Activated CD4-positive, alpha-beta T cell treated with anti-CD3 and anti-CD28 coated beads, Interleukin-2, amount 10 ng/mL, durations not matched to agents 24 days and 14 days (primary cell): Measurements from ENCODE around the gene PLEKHD1. TPM values are rescaled to one million over a fixed set of nuclear protein-coding genes. Genes with fewer than 3 reads are reported as not detected.
"Not testable (repeated sequence)": the region's sequence is repeated elsewhere in the genome, so short reads cannot be mapped to it uniquely, and the experiment has no call there.

ENCODE experiments used
- DNase-seq: peaks from one replicate; pipeline ENCODE4 v3.0.0; 2022
- H3K27ac Mint-ChIP-seq: one replicate; pipeline ENCODE4 v1.8.0; 2022; ENCODE audit warnings: mild to moderate bottlenecking, mixed read lengths
- H3K27me3 Mint-ChIP-seq: one replicate; pipeline ENCODE4 v1.8.0; 2022; ENCODE audit warnings: mixed read lengths
- H3K36me3 Mint-ChIP-seq: one replicate; pipeline ENCODE4 v1.8.0; 2022; ENCODE audit warnings: low read depth, mild to moderate bottlenecking, mixed read lengths
- H3K4me1 Mint-ChIP-seq: one replicate; pipeline ENCODE4 v1.8.0; 2021; ENCODE audit warnings: mixed read lengths
- H3K4me3 Mint-ChIP-seq: one replicate; pipeline ENCODE4 v1.8.0; 2022; ENCODE audit warnings: mild to moderate bottlenecking, moderate library complexity, mixed read lengths
- H3K9me3 Mint-ChIP-seq: one replicate; pipeline ENCODE4 v1.8.0; 2021; ENCODE audit warnings: mixed read lengths
- intact Hi-C: fragments of 100-400 bp; cut with micrococcal nuclease; formaldehyde crosslinking; loops from one replicate; pipeline ENCODE4 v1.15.1; 2023
- total RNA-seq: library from RNA; stranded (reverse); gene quantifications from 2 replicates; pipeline ENCODE4 v1.2.3, GENCODE V29; 2022

Gene PLEKHD1
- total RNA-seq, 1 donor from 2014 or later: 0.12 TPM

DNA sequence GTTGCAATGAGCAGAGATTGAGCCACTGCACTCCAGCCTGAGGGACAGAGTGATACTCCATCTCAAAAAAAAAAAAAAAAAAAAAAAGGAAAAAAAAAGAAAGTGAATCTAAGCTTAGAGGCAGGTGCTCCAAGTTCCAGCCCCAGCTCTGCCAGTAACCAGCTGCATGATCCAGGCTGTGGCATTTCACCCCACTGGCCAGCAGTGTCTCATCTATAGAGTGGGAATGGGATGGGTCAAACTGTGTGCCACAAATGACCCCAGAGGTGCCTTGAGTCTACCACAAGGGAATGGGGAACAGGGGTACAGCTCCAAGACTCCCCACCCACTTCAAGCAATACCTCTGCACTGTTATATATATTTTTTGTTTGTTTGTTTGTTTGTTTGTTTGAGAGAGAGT, 5.0 kb downstream of the PLEKHD1 start:
- H3K9me3 Mint-ChIP-seq: no peaks in the 10 kb centered on the region
- H3K4me3 Mint-ChIP-seq: no peak overlapping the region
- intact Hi-C loops: no loop called here
- no peaks in the 10 kb centered on the region for H3K36me3 Mint-ChIP-seq
- peaks cover 44% of the 10 kb centered on the region for H3K27me3 Mint-ChIP-seq
- no peaks in the 10 kb centered on the region for H3K4me1 Mint-ChIP-seq
- DNase-seq: no peak
- no peak overlapping the region for H3K27ac Mint-ChIP-seq

DNA sequence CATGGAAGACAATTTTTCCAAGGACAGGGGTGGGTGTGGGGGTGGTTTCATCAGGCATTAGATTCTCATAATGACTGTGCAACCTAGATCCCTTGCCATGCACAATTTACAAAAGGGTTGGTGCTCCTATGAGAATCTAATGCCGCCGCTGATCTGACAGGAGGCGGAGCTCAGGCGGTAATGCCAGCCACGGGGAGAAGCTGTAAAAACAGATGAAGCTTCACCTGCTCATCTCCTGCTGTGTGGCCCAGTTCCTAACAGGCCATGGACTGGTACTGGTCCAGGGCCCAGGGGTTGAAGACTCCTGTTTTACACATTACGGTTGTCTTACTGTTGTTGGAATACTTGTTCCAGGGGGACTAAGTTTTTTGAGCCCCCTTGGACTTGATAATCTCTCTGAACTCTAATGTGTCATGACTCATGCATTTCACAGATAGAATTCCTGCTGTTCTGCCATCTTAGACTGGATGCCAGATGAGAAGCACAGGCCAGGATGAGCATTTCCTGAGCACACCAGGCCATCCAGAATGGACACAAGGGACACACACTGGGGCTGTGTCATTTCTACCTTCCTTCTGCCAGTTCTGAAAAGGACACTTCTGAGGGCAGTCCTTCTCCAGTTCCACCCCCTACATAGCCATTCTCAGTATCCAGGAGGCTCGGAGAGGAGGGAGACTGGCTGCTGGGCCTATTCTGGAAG, 5.8 kb downstream of the PLEKHD1 start:
- intact Hi-C loops: no loop called here
- H3K36me3 Mint-ChIP-seq: no peaks in the 10 kb centered on the region

DNA sequence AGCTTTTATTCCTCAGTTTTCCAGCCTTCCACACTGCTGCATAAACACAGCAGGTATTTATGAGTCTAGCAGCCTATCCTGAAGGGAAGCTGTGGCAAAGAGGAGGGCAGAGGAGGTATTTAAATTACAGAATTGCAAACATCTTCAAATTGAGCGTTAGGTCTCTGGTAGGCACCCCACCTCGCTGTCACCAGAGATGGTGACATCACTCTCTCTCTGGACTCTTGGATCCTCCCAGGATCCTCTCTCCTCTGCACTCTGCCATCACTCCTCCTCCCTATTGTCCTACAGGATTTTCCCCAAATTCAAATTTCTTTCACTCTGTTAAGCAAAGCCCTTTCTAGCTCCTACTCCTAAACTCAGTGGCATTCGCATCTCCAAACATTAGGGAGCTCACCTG, 6.7 kb downstream of the PLEKHD1 start:
- H3K27ac Mint-ChIP-seq: no peak overlapping the region
- no peak overlapping the region for H3K4me3 Mint-ChIP-seq
- DNase-seq: no peak
- H3K27me3 Mint-ChIP-seq: peaks cover 35% of the 10 kb centered on the region
- H3K9me3 Mint-ChIP-seq: no peaks in the 10 kb centered on the region
- no peaks in the 10 kb centered on the region for H3K4me1 Mint-ChIP-seq
- intact Hi-C loops: no loop called here
- no peaks in the 10 kb centered on the region for H3K36me3 Mint-ChIP-seq

More for the DNA sequence above, 5.8 kb downstream of the PLEKHD1 start:
- Mint-ChIP-seq H3K4me3 (no peak overlapping the region), H3K9me3 (no peaks in the 10 kb centered on the region), H3K27me3 (peaks cover 41% of the 10 kb centered on the region), H3K27ac (no peak overlapping the region), H3K4me1 (no peaks in the 10 kb centered on the region)
- DNase-seq: no peak

DNA sequence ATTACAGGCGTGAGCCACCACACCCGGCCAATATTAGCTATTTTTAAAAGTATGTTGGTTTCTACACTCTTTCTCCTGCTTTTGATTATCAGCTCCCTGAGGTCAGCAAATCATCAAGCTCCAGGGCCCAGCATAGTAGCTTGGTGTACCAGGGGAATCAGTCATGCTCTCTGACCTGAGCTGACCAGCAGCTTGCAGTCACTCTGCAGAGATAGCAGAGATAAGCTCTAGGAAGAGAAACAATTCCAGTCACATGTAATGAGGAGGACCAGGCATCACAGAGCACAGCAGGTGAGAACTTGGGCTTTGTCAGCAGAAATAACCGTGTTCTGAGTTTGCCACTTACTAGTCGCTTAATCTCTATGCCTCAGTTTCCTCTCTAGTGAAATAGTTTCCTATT, 8.5 kb downstream of the PLEKHD1 start:
- H3K27me3 Mint-ChIP-seq: peaks cover 20% of the 10 kb centered on the region
- H3K4me1 Mint-ChIP-seq: no peaks in the 10 kb centered on the region
- no peak overlapping the region for H3K4me3 Mint-ChIP-seq
- H3K9me3 Mint-ChIP-seq: no peaks in the 10 kb centered on the region
- intact Hi-C loops: no loop called here
- DNase-seq: no peak
- no peak overlapping the region for H3K27ac Mint-ChIP-seq
- H3K36me3 Mint-ChIP-seq: no peaks in the 10 kb centered on the region

DNA sequence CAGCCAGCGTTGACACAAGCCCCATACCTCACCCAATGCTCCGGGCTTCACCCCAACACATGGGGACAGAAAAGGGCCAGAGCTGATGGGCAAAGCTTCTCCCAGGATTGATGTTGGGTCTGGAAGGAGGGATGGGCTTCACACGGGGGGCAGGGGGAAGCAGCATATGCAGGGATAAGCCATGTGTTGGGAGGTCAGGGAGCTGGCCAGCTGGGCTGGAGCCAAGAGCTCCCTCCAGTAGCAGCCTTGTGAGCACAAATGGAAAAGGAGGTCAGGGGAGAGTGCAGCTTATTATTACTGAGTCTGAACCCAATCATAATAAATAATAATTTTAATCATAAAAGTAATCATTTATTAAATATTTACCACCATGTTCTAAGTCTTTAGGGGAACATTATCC, 9.3 kb downstream of the PLEKHD1 start:
- Mint-ChIP-seq H3K4me3 (no peak overlapping the region), H3K27me3 (peaks cover 18% of the 10 kb centered on the region), H3K36me3 (no peaks in the 10 kb centered on the region), H3K4me1 (no peaks in the 10 kb centered on the region), H3K9me3 (no peaks in the 10 kb centered on the region), H3K27ac (no peak overlapping the region)
- DNase-seq: no peak
- intact Hi-C loops: no loop called here

DNA sequence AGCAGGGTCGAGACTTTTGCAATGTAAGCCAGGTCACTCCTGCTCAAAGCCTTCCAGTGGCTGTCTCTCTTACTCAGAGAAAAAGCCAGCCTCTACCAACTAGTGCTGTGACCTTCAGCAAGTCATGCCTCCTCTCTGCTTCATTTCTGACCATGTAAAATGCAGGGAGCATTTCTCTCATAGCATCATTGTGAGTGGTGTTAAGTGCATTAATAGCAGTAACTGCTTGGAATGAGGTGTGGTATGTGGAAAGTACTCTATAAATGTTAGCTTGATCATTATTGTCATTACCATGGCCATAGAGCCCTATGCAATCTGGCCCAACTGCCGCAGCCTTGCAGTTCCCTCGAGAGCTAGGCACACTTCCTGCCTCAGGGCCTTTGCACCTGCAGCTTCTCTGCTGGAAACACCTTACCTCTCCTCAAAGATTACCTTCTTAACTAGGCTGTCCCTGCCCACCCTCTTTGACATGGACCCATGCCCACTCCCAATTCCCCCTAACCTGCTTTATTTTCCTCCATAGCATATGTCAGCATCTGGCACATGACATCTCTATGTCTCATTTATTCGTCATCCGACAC, 10.9 kb downstream of the PLEKHD1 start:
- Mint-ChIP-seq H3K4me3 (no peak overlapping the region), H3K27ac (no peak overlapping the region), H3K27me3 (peaks cover 18% of the 10 kb centered on the region), H3K36me3 (no peaks in the 10 kb centered on the region), H3K4me1 (no peaks in the 10 kb centered on the region), H3K9me3 (no peaks in the 10 kb centered on the region)
- DNase-seq: no peak
- intact Hi-C loops: no loop called here

DNA sequence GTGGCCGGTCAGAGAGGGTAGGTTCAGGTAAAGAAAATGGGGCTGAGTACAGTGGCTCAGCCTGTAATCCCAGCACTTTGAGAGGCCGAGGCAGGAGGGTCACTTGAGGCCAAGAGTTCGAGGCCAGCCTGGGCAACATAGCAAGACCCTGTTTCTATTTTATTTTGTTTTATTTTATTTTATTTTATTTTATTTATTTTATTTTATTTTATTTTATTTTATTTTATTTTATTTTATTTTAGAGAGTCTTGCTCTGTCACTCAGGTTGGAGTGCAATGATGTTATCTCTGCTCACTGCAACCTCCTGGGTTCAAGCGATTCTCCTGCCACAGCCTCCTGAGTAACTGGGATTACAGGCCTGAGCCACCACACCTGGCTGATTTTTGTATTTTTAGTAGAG, 13.3 kb downstream of the PLEKHD1 start:
- H3K27ac Mint-ChIP-seq, H3K4me3 Mint-ChIP-seq, H3K9me3 Mint-ChIP-seq, H3K4me1 Mint-ChIP-seq, DNase-seq, H3K27me3 Mint-ChIP-seq, intact Hi-C loops, H3K36me3 Mint-ChIP-seq: not testable (repeated sequence)

DNA sequence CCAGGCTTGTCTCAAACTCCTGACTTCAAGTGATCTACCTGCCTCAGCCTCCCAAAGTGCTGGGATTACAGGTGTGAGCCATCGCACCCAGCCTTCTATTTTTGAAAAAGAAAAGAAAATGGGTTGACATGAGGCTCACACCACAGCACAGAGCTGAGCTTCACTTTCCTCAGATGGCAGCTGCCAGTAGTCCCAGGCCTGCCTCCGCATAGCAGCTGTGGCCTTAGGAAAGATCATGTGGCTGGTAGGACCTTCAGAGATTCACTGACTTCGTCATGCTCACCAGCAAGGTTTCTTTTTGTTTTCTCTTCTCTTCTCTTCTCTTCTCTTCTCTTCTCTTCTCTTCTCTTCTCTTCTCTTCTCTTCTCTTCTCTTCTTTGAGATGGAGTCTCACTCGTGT, 13.8 kb downstream of the PLEKHD1 start:
- DNase-seq, intact Hi-C loops, H3K27me3 Mint-ChIP-seq, H3K4me1 Mint-ChIP-seq, H3K27ac Mint-ChIP-seq, H3K9me3 Mint-ChIP-seq, H3K4me3 Mint-ChIP-seq, H3K36me3 Mint-ChIP-seq: not testable (repeated sequence)

DNA sequence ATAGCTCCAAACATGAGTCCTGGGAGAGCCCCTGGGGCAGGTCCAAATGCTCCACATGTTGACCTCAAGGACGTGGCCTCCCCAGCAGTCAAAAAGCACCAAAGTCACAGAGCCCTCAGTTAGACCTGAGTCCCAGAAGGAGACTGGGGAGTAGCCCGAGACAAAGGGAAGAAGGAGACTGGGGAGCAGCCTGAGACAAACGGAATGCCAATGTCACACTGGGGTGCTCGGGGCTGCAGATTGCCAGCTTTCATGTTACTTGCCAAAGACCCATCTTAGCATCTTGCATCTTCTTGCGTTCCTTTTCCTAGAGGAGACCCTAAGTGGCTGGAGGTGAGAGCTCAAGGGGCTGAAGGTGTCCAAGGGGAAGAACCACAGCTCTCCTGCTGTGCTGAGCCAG, 14.9 kb downstream of the PLEKHD1 start:
- Mint-ChIP-seq H3K9me3 (no peaks in the 10 kb centered on the region), H3K36me3 (no peaks in the 10 kb centered on the region), H3K4me1 (no peaks in the 10 kb centered on the region), H3K27me3 (peaks cover 5% of the 10 kb centered on the region), H3K4me3 (no peak overlapping the region), H3K27ac (no peak overlapping the region)
- DNase-seq: no peak
- intact Hi-C loops: no loop called here

DNA sequence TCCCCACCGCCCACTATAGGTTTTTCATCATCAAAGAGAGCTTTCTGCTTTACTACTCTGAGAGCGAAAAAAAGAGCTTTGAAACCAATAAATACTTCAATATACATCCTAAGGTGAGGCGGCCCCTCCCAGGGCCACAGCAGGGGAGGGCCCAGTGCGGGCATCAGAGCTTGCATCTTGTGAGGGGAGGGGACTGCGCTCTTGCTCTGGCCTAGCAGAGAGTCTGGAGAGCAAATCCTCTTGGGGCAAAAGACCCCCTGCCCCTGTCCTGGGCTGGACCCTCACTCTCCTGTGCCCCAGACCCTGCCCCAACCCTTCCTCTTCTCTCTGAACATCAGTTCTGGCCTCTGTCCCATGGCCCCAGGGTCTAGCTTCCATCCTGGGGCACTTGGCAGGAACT, 15.6 kb downstream of the PLEKHD1 start:
- intact Hi-C loops: no loop called here
- Mint-ChIP-seq H3K4me1 (no peaks in the 10 kb centered on the region), H3K36me3 (no peaks in the 10 kb centered on the region), H3K27me3 (peaks cover 5% of the 10 kb centered on the region), H3K4me3 (no peak overlapping the region), H3K9me3 (no peaks in the 10 kb centered on the region), H3K27ac (no peak overlapping the region)
- DNase-seq: no peak

DNA sequence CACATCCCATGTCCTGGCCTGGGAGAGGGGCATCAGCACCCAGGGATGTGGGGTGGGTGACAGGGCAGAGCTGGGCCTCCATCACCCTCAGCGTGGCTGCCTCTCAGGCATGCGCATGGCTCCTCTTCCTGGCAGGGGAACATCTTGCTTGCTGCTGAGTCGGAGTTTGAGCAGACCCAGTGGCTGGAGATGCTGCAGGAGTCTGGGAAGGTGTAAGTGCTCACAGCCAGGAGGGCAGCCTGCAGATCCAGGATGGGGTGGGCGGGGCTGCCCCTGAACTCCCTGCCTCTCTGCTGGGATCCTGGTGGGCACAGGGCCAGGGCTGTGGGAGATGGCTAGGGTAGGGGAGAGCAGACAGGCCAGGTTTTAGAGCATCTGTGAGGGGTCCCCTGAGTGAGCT, 16.2 kb downstream of the PLEKHD1 start:
- no peaks in the 10 kb centered on the region for H3K4me1 Mint-ChIP-seq
- H3K27ac Mint-ChIP-seq: no peak overlapping the region
- intact Hi-C loops: no loop called here

DNA sequence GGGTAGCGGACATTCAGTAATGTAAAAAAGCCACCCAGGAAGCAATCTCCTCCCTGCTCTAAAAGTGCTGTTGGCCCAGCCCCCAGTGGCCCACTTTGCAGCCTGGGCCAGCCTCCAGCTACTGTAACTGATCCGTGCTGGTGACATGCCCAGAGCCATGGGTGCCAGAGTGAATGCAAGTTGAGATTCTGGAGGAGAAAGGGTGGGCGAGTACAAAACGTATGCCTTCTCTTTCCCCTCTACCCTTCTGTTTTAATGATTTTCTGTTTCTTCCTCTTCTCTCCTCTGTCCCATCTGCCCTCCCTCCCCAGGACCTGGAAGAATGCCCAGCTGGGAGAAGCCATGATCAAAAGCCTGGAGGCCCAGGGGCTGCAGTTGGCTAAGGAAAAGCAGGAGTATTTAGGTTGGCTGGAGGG, 16.9 kb downstream of the PLEKHD1 start:
- H3K27ac Mint-ChIP-seq: no peak overlapping the region
- no peaks in the 10 kb centered on the region for H3K9me3 Mint-ChIP-seq
- no peaks in the 10 kb centered on the region for H3K36me3 Mint-ChIP-seq
- no peak for DNase-seq
- H3K27me3 Mint-ChIP-seq: peaks cover 2% of the 10 kb centered on the region
- H3K4me3 Mint-ChIP-seq: no peak overlapping the region
- no peaks in the 10 kb centered on the region for H3K4me1 Mint-ChIP-seq
- intact Hi-C loops: no loop called here

More for the DNA sequence above, 16.2 kb downstream of the PLEKHD1 start:
- no peak overlapping the region for H3K4me3 Mint-ChIP-seq
- no peaks in the 10 kb centered on the region for H3K36me3 Mint-ChIP-seq
- H3K9me3 Mint-ChIP-seq: no peaks in the 10 kb centered on the region
- no peak for DNase-seq
- H3K27me3 Mint-ChIP-seq: peaks cover 3% of the 10 kb centered on the region

DNA sequence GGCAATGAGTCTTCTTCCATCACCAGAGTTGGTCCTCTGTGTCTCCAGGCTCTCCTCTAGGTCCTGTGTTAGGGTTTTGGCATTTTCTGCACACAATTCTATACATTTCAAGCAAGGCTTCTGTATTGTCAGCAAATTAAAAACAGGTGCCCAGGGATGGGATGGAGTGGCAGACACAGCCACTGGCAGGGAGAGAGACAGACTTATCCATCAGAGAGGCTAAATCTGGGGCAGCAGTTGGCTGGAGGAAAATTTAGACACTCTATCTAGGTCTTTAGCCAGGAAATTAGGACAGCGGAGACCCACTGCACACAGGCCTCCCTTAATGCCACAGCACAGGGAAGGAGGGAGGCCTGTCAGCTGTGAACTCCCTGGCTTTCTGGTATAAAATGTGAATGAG, 20.2 kb downstream of the PLEKHD1 start:
- no peaks in the 10 kb centered on the region for H3K4me1 Mint-ChIP-seq
- no peak for DNase-seq
- no peak overlapping the region for H3K4me3 Mint-ChIP-seq
- H3K27ac Mint-ChIP-seq: no peak overlapping the region
- peaks cover 5% of the 10 kb centered on the region for H3K27me3 Mint-ChIP-seq
- intact Hi-C loops: no loop called here
- H3K36me3 Mint-ChIP-seq: no peaks in the 10 kb centered on the region
- no peaks in the 10 kb centered on the region for H3K9me3 Mint-ChIP-seq

DNA sequence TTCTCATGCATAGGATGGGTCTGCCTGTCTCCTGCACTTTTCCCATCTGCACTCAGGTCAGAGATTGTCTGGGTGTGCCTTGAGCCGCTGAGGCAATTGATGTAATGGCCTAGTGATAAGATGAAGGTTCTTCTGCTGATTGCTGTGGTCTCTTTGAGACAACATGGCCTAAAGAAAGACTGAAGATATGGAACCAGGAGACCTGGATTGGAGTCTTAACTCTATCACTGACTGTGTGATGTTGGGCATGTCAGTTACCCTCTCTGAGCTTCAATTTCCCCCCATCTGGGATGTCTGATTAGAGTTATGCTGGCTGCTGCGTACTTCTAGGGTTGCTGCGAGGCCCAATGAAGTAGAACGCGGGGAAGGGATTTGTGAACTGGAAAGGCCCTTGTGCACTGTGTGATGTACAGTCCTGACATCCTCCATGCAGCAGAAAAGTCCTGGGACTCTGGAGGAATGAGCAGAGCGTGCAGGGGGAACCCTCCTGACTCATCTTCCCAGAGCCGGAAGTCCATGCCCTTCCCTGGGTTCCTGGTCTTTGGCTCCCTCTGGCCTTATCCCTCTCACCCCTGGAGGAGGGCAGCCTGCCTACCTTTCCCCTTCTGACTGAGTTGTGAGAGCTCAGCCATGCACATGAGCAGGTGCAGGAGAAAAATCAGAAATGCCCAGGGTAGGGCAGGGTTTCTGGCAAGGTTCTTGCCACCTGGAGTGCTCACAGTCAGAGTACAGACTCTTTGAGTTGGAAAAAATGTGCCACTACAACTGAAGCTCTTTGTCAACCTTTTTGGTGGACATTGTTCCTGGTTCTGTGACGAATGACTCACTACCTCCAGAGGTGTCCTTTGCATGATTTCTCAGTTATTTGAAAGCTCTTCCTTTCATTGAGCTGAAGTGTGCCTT, 21.1 kb downstream of the PLEKHD1 start:
- H3K27ac Mint-ChIP-seq: no peak overlapping the region
- no peak for DNase-seq
- H3K4me1 Mint-ChIP-seq: no peaks in the 10 kb centered on the region
- H3K36me3 Mint-ChIP-seq: no peaks in the 10 kb centered on the region
- intact Hi-C loops: no loop called here
- H3K27me3 Mint-ChIP-seq: peaks cover 9% of the 10 kb centered on the region
- H3K9me3 Mint-ChIP-seq: no peaks in the 10 kb centered on the region
- no peak overlapping the region for H3K4me3 Mint-ChIP-seq
